ENCODE data around the gene AFF2. TPM values are rescaled to one million over a fixed set of nuclear protein-coding genes. Genes with fewer than 3 reads are reported as not detected.

The AFF2 gene
- total and polyA plus RNA-seq, 2 donors (not counting 3 experiments of a cell fraction or from before 2014, with no cell fraction given), result 0.03 to 0.07 TPM

- ChIA-PET POLR2A (no interaction called here), CTCF (no interaction called here)
- dilution Hi-C loops (cut with MboI; ENCODE audit: extremely low pct_ligation_motif_present, low sequenced_read_pairs) (no loop called here), intact Hi-C loops (cut with micrococcal nuclease) (no loop called here)
- no peaks in the 10 kb centered on the region for H4K20me1 ChIP-seq (replicated peaks; ENCODE audit: control insufficient read depth, extremely low read depth, insufficient read depth, low read length)
- no peaks in the 10 kb centered on the region for H3K9me3 ChIP-seq (replicated peaks; ENCODE audit: control insufficient read depth, insufficient read depth, low read length)
- FAIRE-seq (no peak), DNase-seq (ENCODE audit: low read depth, low spot score) (no peak)
- TF ChIP-seq MYC (IDR thresholded peaks at IDR 0.05; ENCODE audit: low read depth, low read length) (no peak), POLR2AphosphoS5 (IDR thresholded peaks at IDR 0.05; ENCODE audit: insufficient read depth, low read depth, low read length) (no peak), CTCF (IDR thresholded peaks at IDR 0.05; ENCODE audit: extremely low read depth in 1 of 2, insufficient read depth in 1 of 2, low read depth in 1 of 2, low read length in 2 of 2) (no peak), POLR2A (IDR thresholded peaks at IDR 0.05; ENCODE audit: low read depth, low read length) (no peak), EZH2 (IDR thresholded peaks at IDR 0.05; ENCODE audit: borderline replicate concordance, low read depth, low read length, severe bottlenecking) (no peak), FOS (IDR thresholded peaks at IDR 0.05; ENCODE audit: borderline replicate concordance, insufficient read depth, low read length) (no peak), GATA2 (IDR thresholded peaks at IDR 0.05; ENCODE audit: insufficient read depth, insufficient read length, low read depth, low read length) (no peak), MAX (IDR thresholded peaks at IDR 0.05; ENCODE audit: insufficient read depth, insufficient read length) (no peak), JUN (IDR thresholded peaks at IDR 0.05; ENCODE audit: borderline replicate concordance, insufficient read depth, insufficient read length, low read depth) (no peak)
- no peaks in the 10 kb centered on the region for H3K36me3 ChIP-seq (ENCODE audit: control insufficient read depth in 2 of 2, extremely low read depth in 1 of 2, insufficient read depth in 2 of 2, low read length in 2 of 2)
- H3K9ac ChIP-seq (replicated peaks; ENCODE audit: extremely low read depth, insufficient read depth, low read length), result no peak overlapping the region
- no peaks in the 10 kb centered on the region for H3K27me3 ChIP-seq (ENCODE audit: control insufficient read depth in 2 of 2, insufficient read depth in 2 of 2, low read length in 2 of 2)
- H3K9me1 ChIP-seq (replicated peaks; ENCODE audit: control insufficient read depth, extremely low read depth, insufficient read depth, low read length), result no peaks in the 10 kb centered on the region
- no peak overlapping the region for H3K4me2 ChIP-seq (ENCODE audit: insufficient read depth, low read length)
- H3K79me2 ChIP-seq (ENCODE audit: control insufficient read depth, insufficient read depth, low read length), result no peaks in the 10 kb centered on the region
- no peak overlapping the region for H3K27ac ChIP-seq (ENCODE audit: insufficient read depth, low read depth, low read length)
- no peaks in the 10 kb centered on the region for H3K4me1 ChIP-seq (ENCODE audit: control insufficient read depth, extremely low read depth, insufficient read depth, low read length)
- H3K4me3 ChIP-seq (replicated peaks in 1 of 3; ENCODE audit: insufficient read depth in 1 of 3, low read depth in 1 of 3, low read length in 3 of 3), result no peak overlapping the region
- no TSS peak for BruUV-seq (replicated peaks)
- no peak overlapping the region for H2AFZ ChIP-seq (ENCODE audit: low read depth, low read length)
These were observed 99.7 kb downstream of the AFF2 start for GRCh38 chrX:148600131-148600530.

All from endothelial cell of umbilical vein (primary cell).